Anterior cingulate cortex (tissue), 58 donors: ENCODE results near the gene SORCS3.

ENCODE experiments used
- DNase-seq, 58 donors: peaks; one replicate each; lab custom pipeline; 2025; lab: John Stamatoyannopoulos, UW

SORCS3 gene

GRCh38 chr10:105063796-105064195 lies 422.7 kb downstream of the SORCS3 start:
- DNase-seq, result peak in 15 of 58 donors; percentile 1 to 41 (median 5)

GRCh38 chr10:105068497-105068896 lies 427.4 kb downstream of the SORCS3 start:
- no peak for DNase-seq

- DNase-seq, result no peak
Observed at GRCh38 chr10:105070249-105070648, 429.2 kb downstream of the SORCS3 start.

- no peak for DNase-seq
Observed at GRCh38 chr10:105070952-105071351, 429.9 kb downstream of the SORCS3 start.

- DNase-seq, result no peak
Observed at GRCh38 chr10:105071980-105072379, 430.9 kb downstream of the SORCS3 start.

GRCh38 chr10:105073999-105074398 lies 432.9 kb downstream of the SORCS3 start:
- no peak for DNase-seq

GRCh38 chr10:105075031-105075430 lies 433.9 kb downstream of the SORCS3 start:
- no peak for DNase-seq

GRCh38 chr10:105085980-105086379 lies 444.9 kb downstream of the SORCS3 start:
- DNase-seq, result no peak

GRCh38 chr10:105094048-105094447 lies 453.0 kb downstream of the SORCS3 start:
- DNase-seq, result no peak

- DNase-seq, result no peak
Observed at GRCh38 chr10:105096316-105096715, 455.2 kb downstream of the SORCS3 start.

GRCh38 chr10:105102977-105103376 lies 461.9 kb downstream of the SORCS3 start:
- DNase-seq, result no peak

GRCh38 chr10:105104297-105104696 lies 463.2 kb downstream of the SORCS3 start:
- DNase-seq, result no peak

GRCh38 chr10:105109164-105109563 lies 468.1 kb downstream of the SORCS3 start:
- no peak for DNase-seq

- DNase-seq, result no peak
Observed at GRCh38 chr10:105112862-105113261, 471.8 kb downstream of the SORCS3 start.

GRCh38 chr10:105113666-105114065 lies 472.6 kb downstream of the SORCS3 start:
- no peak for DNase-seq

- no peak for DNase-seq
Observed at GRCh38 chr10:105121743-105122142, 480.7 kb downstream of the SORCS3 start.

GRCh38 chr10:105128111-105128510 lies 487.0 kb downstream of the SORCS3 start:
- no peak for DNase-seq

- DNase-seq, result peak in 30 of 58 donors; percentile 2 to 74 (median 18)
Observed at GRCh38 chr10:105138358-105138757, 497.3 kb downstream of the SORCS3 start.

GRCh38 chr10:105139363-105139896 lies 498.3 kb downstream of the SORCS3 start:
- no peak for DNase-seq

- DNase-seq, result no peak
Observed at GRCh38 chr10:105140600-105140999, 499.5 kb downstream of the SORCS3 start.

GRCh38 chr10:105145711-105146110 lies 504.6 kb downstream of the SORCS3 start:
- no peak for DNase-seq

GRCh38 chr10:105146436-105146835 lies 505.3 kb downstream of the SORCS3 start:
- no peak for DNase-seq

- DNase-seq, result no peak
Observed at GRCh38 chr10:105148456-105148855, 507.4 kb downstream of the SORCS3 start.
